Measurements from ENCODE around the gene GRIA4.

GRCh38 chr11:105774899-105775298, 165.0 kb downstream of the GRIA4 start:
- TF ChIP-seq, protein P1, sequence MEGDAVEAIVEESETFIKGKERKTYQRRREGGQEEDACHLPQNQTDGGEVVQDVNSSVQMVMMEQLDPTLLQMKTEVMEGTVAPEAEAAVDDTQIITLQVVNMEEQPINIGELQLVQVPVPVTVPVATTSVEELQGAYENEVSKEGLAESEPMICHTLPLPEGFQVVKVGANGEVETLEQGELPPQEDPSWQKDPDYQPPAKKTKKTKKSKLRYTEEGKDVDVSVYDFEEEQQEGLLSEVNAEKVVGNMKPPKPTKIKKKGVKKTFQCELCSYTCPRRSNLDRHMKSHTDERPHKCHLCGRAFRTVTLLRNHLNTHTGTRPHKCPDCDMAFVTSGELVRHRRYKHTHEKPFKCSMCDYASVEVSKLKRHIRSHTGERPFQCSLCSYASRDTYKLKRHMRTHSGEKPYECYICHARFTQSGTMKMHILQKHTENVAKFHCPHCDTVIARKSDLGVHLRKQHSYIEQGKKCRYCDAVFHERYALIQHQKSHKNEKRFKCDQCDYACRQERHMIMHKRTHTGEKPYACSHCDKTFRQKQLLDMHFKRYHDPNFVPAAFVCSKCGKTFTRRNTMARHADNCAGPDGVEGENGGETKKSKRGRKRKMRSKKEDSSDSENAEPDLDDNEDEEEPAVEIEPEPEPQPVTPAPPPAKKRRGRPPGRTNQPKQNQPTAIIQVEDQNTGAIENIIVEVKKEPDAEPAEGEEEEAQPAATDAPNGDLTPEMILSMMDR (conservative IDR thresholded peaks at IDR 0.05; ENCODE audit: low read depth, low read length): no peak
- TF ChIP-seq EZH2 (IDR thresholded peaks at IDR 0.05; ENCODE audit: borderline replicate concordance, low read depth, low read length, poor library complexity, severe bottlenecking): no peak

Measured in A673 (cell line).